RWPE2 (cell line): Measurements from ENCODE around the gene TOM1L2.

Experiments used
- ATAC-seq: fragments of 200-7000 bp; cut with Tn5 transposase; 3 replicates; pipeline ENCODE4 v1.9.1; 2021; ENCODE audit warnings: low read depth
- DNase-seq: peaks from one replicate; pipeline ENCODE4 v3.0.0-alpha.2; 2020; ENCODE audit warnings: low spot score
- H3K27ac ChIP-seq: fragments of 450-650 bp; 2 replicates; pipeline ENCODE4 v1.5.1; 2017; ENCODE audit warnings: mild to moderate bottlenecking; ENCODE audit not compliant: poor library complexity, severe bottlenecking
- H3K27me3 ChIP-seq: fragments of 250-450 bp; sonication (Bioruptor Pico); 2 replicates; pipeline ENCODE4 v1.5.1; 2021; ENCODE audit warnings: mild to moderate bottlenecking, moderate library complexity; ENCODE audit not compliant: insufficient read depth, poor library complexity, severe bottlenecking
- H3K36me3 ChIP-seq: fragments of 250-450 bp; sonication (Bioruptor Pico); 2 replicates; pipeline ENCODE4 v1.5.1; 2020; ENCODE audit warnings: low read depth, mild to moderate bottlenecking, moderate library complexity
- H3K4me1 ChIP-seq: fragments of 250-450 bp; sonication (Bioruptor Pico); 2 replicates; pipeline ENCODE4 v1.5.1; 2021; ENCODE audit warnings: mild to moderate bottlenecking, moderate library complexity; ENCODE audit not compliant: insufficient read depth, poor library complexity, severe bottlenecking
- H3K4me3 ChIP-seq: fragments of 250-450 bp; sonication (Bioruptor Pico); 2 replicates; pipeline ENCODE4 v1.5.1; 2021; ENCODE audit warnings: mild to moderate bottlenecking, moderate library complexity; ENCODE audit not compliant: severe bottlenecking
- H3K9me3 ChIP-seq: fragments of 250-450 bp; sonication (Bioruptor Pico); 2 replicates; pipeline ENCODE4 v1.5.1; 2021; ENCODE audit warnings: mild to moderate bottlenecking, moderate library complexity; ENCODE audit not compliant: severe bottlenecking
- CTCF ChIP-seq: fragments of 450-650 bp; IDR thresholded peaks from one replicate; pipeline ENCODE4 v1.5.1; 2017; ENCODE audit warnings: mild to moderate bottlenecking, moderate library complexity; ENCODE audit not compliant: poor library complexity, severe bottlenecking

The TOM1L2 gene

GRCh38 chr17:17947966-17948365, 24.2 kb downstream of the TOM1L2 start:
- ATAC-seq (peak; percentile 52), DNase-seq (no peak)
- no peaks in the 10 kb centered on the region for H3K36me3 ChIP-seq
- H3K4me1 ChIP-seq, result peaks cover 50% of the 10 kb centered on the region
- H3K27ac ChIP-seq, result peak overlapping the region; percentile 80
- no peaks in the 10 kb centered on the region for H3K27me3 ChIP-seq
- no peaks in the 10 kb centered on the region for H3K9me3 ChIP-seq
- no peak overlapping the region for H3K4me3 ChIP-seq
- no peak for TF ChIP-seq CTCF

GRCh38 chr17:17947309-17947708, 24.9 kb downstream of the TOM1L2 start:
- no peak for TF ChIP-seq CTCF
- Histone ChIP-seq H3K4me3 (no peak overlapping the region), H3K27ac (peak overlapping the region; percentile 80), H3K9me3 (no peaks in the 10 kb centered on the region), H3K27me3 (no peaks in the 10 kb centered on the region), H3K4me1 (peaks cover 57% of the 10 kb centered on the region), H3K36me3 (no peaks in the 10 kb centered on the region)
- no peak for ATAC-seq
- DNase-seq, result no peak

- Histone ChIP-seq H3K9me3 (no peaks in the 10 kb centered on the region), H3K36me3 (no peaks in the 10 kb centered on the region), H3K27ac (peak overlapping the region; percentile 80), H3K27me3 (no peaks in the 10 kb centered on the region), H3K4me3 (no peak overlapping the region), H3K4me1 (peaks cover 56% of the 10 kb centered on the region)
- ATAC-seq (no peak; the same call in 2 of the 3 replicates), DNase-seq (no peak)
- TF ChIP-seq CTCF, result no peak
These were observed 26.1 kb downstream of the TOM1L2 start for GRCh38 chr17:17946093-17946492.

GRCh38 chr17:17944743-17945142, 27.5 kb downstream of the TOM1L2 start:
- Histone ChIP-seq H3K4me3 (no peak overlapping the region), H3K9me3 (no peaks in the 10 kb centered on the region), H3K4me1 (peaks cover 60% of the 10 kb centered on the region), H3K27me3 (no peaks in the 10 kb centered on the region), H3K27ac (no peak overlapping the region), H3K36me3 (no peaks in the 10 kb centered on the region)
- ATAC-seq (no peak), DNase-seq (no peak)
- no peak for TF ChIP-seq CTCF

GRCh38 chr17:17944242-17944641, 28.0 kb downstream of the TOM1L2 start:
- ATAC-seq (no peak), DNase-seq (no peak)
- Histone ChIP-seq H3K4me1 (peaks cover 65% of the 10 kb centered on the region), H3K4me3 (no peak overlapping the region), H3K9me3 (no peaks in the 10 kb centered on the region), H3K36me3 (no peaks in the 10 kb centered on the region; the same call in 1 of the 2 replicates), H3K27me3 (no peaks in the 10 kb centered on the region), H3K27ac (peak overlapping the region; percentile 90)
- no peak for TF ChIP-seq CTCF
